PC-9 (cell line): ENCODE measurements around the gene RBM33. TPM values are rescaled to one million over a fixed set of nuclear protein-coding genes. Genes with fewer than 3 reads are reported as not detected.
"Not testable (repeated sequence)": the region's sequence is repeated elsewhere in the genome, so short reads cannot be mapped to it uniquely, and the experiment has no call there.

Source experiments
- BruUV-seq: library from RNA; stranded (reverse); fragments of 400-500 nt; replicated peaks from 2 replicates; lab custom pipeline; 2021; lab: Mats Ljungman, UMichigan
- CTCF ChIA-PET: fragments of 300-600 bp; sonication (Branson Sonifier 250); formaldehyde crosslinking; loops from one replicate; lab custom pipeline; 2022; ENCODE audit warnings: antibody characterized with exemption; lab: Charles Lee
- POLR2A ChIA-PET: fragments of 300-600 bp; sonication (Branson Sonifier 250); formaldehyde crosslinking; loops from one replicate; lab custom pipeline; 2022; ENCODE audit warnings: antibody characterized with exemption; ENCODE audit not compliant: unreplicated experiment; lab: Charles Lee
- DNase-seq, 2 experiments: peaks; one replicate each; pipeline versions ENCODE4 v3.0.0 to v3.0.0-alpha.2; 2015 to 2022; ENCODE audit warnings: mixed read lengths in 1 of 2
- H2AFZ ChIP-seq: fragments of 200-600 bp; sonication (generic); 2 replicates; pipeline ENCODE4 v1.8.1; 2017; ENCODE audit warnings: antibody characterized with exemption
- H3F3A ChIP-seq: fragments of 200-600 bp; sonication (generic); 2 replicates; pipeline ENCODE4 v1.8.1; 2017; ENCODE audit warnings: antibody characterized with exemption, mild to moderate bottlenecking, low read depth; ENCODE audit not compliant: insufficient read depth
- H3K27ac ChIP-seq: fragments of 200-600 bp; sonication (generic); 2 replicates; pipeline ENCODE4 v1.6.1; 2016; ENCODE audit warnings: mixed run types
- H3K27me3 ChIP-seq: fragments of 200-600 bp; sonication (generic); 2 replicates; pipeline ENCODE4 v1.6.1; 2016; ENCODE audit warnings: low read depth, mixed run types; ENCODE audit not compliant: insufficient read depth
- H3K36me3 ChIP-seq: fragments of 200-600 bp; sonication (generic); 2 replicates; pipeline ENCODE4 v1.6.1; 2016; ENCODE audit warnings: low read depth, mixed run types
- H3K4me1 ChIP-seq: fragments of 200-600 bp; sonication (generic); replicated peaks from 2 replicates; pipeline ENCODE4 v1.6.1; 2016; ENCODE audit warnings: mixed run types; ENCODE audit not compliant: insufficient read depth
- H3K4me2 ChIP-seq: fragments of 200-600 bp; sonication (generic); 2 replicates; pipeline ENCODE4 v1.6.1; 2017; ENCODE audit warnings: mixed run types
- H3K4me3 ChIP-seq: fragments of 200-600 bp; sonication (generic); 2 replicates; pipeline ENCODE4 v1.6.1; 2016; ENCODE audit warnings: mixed run types
- H3K79me2 ChIP-seq: fragments of 200-600 bp; sonication (generic); 2 replicates; pipeline ENCODE4 v1.6.1; 2017; ENCODE audit warnings: low read depth, mixed run types
- H3K9me2 ChIP-seq: fragments of 200-600 bp; sonication (generic); 2 replicates; pipeline ENCODE4 v1.8.1; 2017; ENCODE audit warnings: mild to moderate bottlenecking; ENCODE audit not compliant: insufficient read depth
- H3K9me3 ChIP-seq: fragments of 200-600 bp; sonication (generic); 2 replicates; pipeline ENCODE4 v1.8.1; 2016; ENCODE audit warnings: low read depth; ENCODE audit not compliant: insufficient read depth
- H4K20me1 ChIP-seq: fragments of 200-600 bp; sonication (generic); 2 replicates; pipeline ENCODE4 v1.8.1; 2017; ENCODE audit not compliant: insufficient read depth
- EZH2 ChIP-seq: fragments of 200-600 bp; sonication (generic); IDR thresholded peaks from 2 replicates; pipeline ENCODE4 v1.8.0; 2017; ENCODE audit warnings: antibody characterized with exemption, low read depth
- intact Hi-C: fragments of 100-400 bp; cut with micrococcal nuclease; formaldehyde crosslinking; loops from one replicate; pipeline ENCODE4 v1.10.0; 2022; ENCODE audit not compliant: unreplicated experiment
- total RNA-seq: library from RNA; stranded (reverse); gene quantifications from 2 replicates; pipeline ENCODE4 v1.2.3, GENCODE V29; 2021
- TF ChIP-seq, protein P1 (sequence below): fragments of 200-600 bp; sonication (generic); conservative IDR thresholded peaks from 2 replicates; pipeline ENCODE4 v1.6.1; 2017; ENCODE audit warnings: mixed run types, antibody characterized with exemption, mild to moderate bottlenecking, moderate library complexity

RBM33 gene
- total RNA-seq, 1 experiment from 2014 or later: 85.7 TPM

DNA sequence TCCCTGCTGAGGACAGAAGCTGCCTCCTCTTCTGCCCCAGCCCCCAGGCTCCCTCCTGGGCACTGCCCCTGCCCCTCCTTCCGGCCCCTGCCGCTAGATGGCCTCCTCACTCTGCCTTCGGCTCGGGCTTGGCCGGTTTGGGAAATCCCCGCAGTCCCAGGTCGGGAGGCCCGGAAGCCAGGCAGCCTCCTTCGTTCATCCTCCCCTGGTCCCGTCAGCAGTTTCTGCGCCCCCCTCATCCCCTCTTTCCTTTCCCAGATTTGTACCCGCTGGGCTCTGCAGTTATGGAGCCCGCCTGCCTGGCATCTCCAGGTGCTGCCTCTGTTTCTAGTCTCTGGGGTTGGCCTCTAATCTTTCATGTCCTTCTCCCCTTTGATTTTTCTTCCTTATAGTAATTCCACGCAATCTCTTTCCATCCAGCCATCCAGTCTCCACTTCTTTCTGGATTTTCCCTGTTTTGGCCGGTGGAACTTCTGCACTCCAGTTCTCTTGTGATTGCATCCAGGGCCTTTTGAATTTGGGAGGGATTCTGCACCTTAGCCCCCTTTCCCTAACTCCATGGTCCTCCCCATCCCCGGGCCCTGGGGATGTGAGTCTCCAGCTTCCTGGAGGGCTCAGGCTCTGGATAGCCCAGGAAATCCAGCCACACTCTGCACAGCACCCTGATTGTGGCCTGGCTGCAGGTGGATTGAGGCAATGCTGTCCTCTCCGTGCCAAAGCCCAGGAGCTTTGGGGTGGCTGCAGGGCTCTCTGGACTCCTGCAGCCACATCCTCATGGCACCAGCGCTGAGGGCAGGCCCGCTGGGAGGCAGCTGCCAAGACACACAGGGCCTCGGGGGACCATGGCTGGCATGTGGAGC lies 171.1 kb downstream of the RBM33 start:
- H3K36me3 ChIP-seq: no peaks in the 10 kb centered on the region
- H3K4me2 ChIP-seq: peak overlapping the region; percentile 62
- POLR2A ChIA-PET: interaction anchor here (0.5 kb wide), 1 partner anchor 407 kb away, joined by 3 read pairs; no protein-coding TSS in a partner anchor
- DNase-seq: peak; percentile 49 to 80
- H3K79me2 ChIP-seq: no peaks in the 10 kb centered on the region
- BruUV-seq: no TSS peak
- no peaks in the 10 kb centered on the region for H3K9me3 ChIP-seq
- intact Hi-C loops: loop anchor here (2.0 kb wide), 3 partner anchors 135 to 657 kb away; no protein-coding TSS in a partner anchor
- H2AFZ ChIP-seq: 0 out of 2 replicates have a peak overlapping the region, but pooled peaks have one; percentile 36
- H4K20me1 ChIP-seq: no peaks in the 10 kb centered on the region
- no peaks in the 10 kb centered on the region for H3K9me2 ChIP-seq
- peak overlapping the region; percentile 11; the same call in 1 of the 2 replicates for H3K4me3 ChIP-seq
- no peaks in the 10 kb centered on the region for H3K27me3 ChIP-seq
- CTCF ChIA-PET: no interaction called here
- H3F3A ChIP-seq: no peaks in the 10 kb centered on the region
- no peak for TF ChIP-seq EZH2
- TF ChIP-seq, protein P1, sequence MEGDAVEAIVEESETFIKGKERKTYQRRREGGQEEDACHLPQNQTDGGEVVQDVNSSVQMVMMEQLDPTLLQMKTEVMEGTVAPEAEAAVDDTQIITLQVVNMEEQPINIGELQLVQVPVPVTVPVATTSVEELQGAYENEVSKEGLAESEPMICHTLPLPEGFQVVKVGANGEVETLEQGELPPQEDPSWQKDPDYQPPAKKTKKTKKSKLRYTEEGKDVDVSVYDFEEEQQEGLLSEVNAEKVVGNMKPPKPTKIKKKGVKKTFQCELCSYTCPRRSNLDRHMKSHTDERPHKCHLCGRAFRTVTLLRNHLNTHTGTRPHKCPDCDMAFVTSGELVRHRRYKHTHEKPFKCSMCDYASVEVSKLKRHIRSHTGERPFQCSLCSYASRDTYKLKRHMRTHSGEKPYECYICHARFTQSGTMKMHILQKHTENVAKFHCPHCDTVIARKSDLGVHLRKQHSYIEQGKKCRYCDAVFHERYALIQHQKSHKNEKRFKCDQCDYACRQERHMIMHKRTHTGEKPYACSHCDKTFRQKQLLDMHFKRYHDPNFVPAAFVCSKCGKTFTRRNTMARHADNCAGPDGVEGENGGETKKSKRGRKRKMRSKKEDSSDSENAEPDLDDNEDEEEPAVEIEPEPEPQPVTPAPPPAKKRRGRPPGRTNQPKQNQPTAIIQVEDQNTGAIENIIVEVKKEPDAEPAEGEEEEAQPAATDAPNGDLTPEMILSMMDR: peak; percentile 90
- H3K4me1 ChIP-seq: peaks cover 39% of the 10 kb centered on the region
- no peak overlapping the region for H3K27ac ChIP-seq

DNA sequence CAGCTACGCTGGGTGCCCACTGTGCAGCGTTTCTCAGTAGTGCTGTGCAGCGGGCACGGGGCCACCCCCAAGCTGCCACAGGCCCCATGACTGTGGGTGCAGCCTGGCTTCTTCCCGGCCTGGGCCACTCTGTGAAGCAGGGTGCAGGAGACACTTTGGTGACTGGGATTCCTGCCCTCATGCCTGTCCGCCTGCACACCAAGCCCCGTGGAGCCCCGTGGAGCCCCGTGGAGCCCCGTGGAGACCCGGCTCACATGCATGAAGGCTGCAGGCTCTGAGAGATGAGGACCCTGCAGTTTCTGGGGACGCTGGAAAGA lies 171.7 kb downstream of the RBM33 start:
- no peak for TF ChIP-seq EZH2
- TF ChIP-seq, protein P1: no peak
- H3K4me3 ChIP-seq: no peak overlapping the region
- H3K4me2 ChIP-seq: no peak overlapping the region
- peaks cover 39% of the 10 kb centered on the region for H3K4me1 ChIP-seq
- H3K9me3 ChIP-seq: no peaks in the 10 kb centered on the region
- DNase-seq: no peak
- H3K27me3 ChIP-seq: no peaks in the 10 kb centered on the region
- POLR2A ChIA-PET: interaction anchor here (0.5 kb wide), 1 partner anchor 406 kb away, joined by 3 read pairs; no protein-coding TSS in a partner anchor
- no peak overlapping the region for H2AFZ ChIP-seq
- H3K79me2 ChIP-seq: no peaks in the 10 kb centered on the region
- no peaks in the 10 kb centered on the region for H3K9me2 ChIP-seq
- H3K27ac ChIP-seq: no peak overlapping the region
- intact Hi-C loops: no loop called here
- H3F3A ChIP-seq: no peaks in the 10 kb centered on the region
- CTCF ChIA-PET: interaction anchor here (0.6 kb wide), 1 partner anchor 622 kb away, joined by 3 read pairs; no protein-coding TSS in a partner anchor
- no peaks in the 10 kb centered on the region for H3K36me3 ChIP-seq
- H4K20me1 ChIP-seq: no peaks in the 10 kb centered on the region
- no TSS peak for BruUV-seq

DNA sequence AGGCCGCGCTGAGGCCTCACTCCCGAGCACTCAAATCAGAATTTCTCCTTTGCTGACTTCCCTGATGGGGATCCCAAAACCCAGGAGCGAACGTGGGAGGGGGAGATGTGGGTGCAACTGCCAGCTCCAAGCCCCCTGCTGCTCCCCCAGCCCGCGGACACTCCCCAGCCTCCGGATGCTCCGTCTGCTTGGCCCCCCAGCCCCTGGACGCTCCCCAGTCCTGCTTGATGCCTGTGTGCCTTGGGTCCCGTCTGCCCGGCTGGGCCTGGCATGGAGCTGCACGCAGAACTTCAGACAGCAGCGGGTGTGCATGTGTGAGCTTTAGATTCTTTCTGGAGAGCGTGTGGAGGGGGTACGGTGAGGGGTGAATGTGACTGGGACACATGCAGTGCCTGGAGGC lies 172.5 kb downstream of the RBM33 start:
- Histone ChIP-seq H3K27me3 (no peaks in the 10 kb centered on the region), H3K36me3 (no peaks in the 10 kb centered on the region), H3K4me3 (no peak overlapping the region), H3K4me1 (peaks cover 31% of the 10 kb centered on the region), H3K79me2 (no peaks in the 10 kb centered on the region), H3K9me3 (no peaks in the 10 kb centered on the region), H3K4me2 (no peak overlapping the region), H3K9me2 (no peaks in the 10 kb centered on the region), H3F3A (no peaks in the 10 kb centered on the region), H3K27ac (no peak overlapping the region), H4K20me1 (no peaks in the 10 kb centered on the region), H2AFZ (no peak overlapping the region)
- DNase-seq: no peak
- ChIA-PET CTCF (interaction anchor here (0.6 kb wide), 1 partner anchor 623 kb away, joined by 3 read pairs; no protein-coding TSS in a partner anchor), POLR2A (no interaction called here)
- TF ChIP-seq, protein P1: no peak
- TF ChIP-seq EZH2: no peak
- no TSS peak for BruUV-seq
- intact Hi-C loops: no loop called here

DNA sequence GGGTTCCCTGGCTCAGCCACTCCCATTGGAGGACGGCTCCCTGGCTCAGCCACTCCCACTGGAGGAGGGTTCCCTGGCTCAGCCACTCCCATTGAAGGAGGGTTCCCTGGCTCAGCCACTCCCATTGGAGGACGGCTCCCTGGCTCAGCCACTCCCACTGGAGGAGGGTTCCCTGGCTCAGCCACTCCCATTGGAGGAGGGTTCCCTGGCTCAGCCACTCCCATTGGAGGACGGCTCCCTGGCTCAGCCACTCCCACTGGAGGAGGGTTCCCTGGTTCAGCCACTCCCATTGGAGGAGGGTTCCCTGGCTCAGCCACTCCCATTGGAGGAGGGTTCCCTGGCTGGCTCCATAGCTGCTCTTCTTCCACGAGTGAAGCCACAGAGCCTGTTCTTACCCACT lies 173.1 kb downstream of the RBM33 start:
- H4K20me1 ChIP-seq, H3K9me3 ChIP-seq, H3K27ac ChIP-seq, H3F3A ChIP-seq, H3K4me2 ChIP-seq, DNase-seq, H3K79me2 ChIP-seq, H3K27me3 ChIP-seq, H3K9me2 ChIP-seq, intact Hi-C loops, BruUV-seq, H3K4me3 ChIP-seq, POLR2A ChIA-PET, CTCF ChIA-PET, H2AFZ ChIP-seq, H3K36me3 ChIP-seq: not testable (repeated sequence)
- peaks cover 25% of the 10 kb centered on the region for H3K4me1 ChIP-seq
